ENCODE results near the gene CYP27B1.

CYP27B1 gene

GRCh38 chr12:57767305-57767698 is 424 bp upstream of the CYP27B1 start:
- DNase-seq (ENCODE audit: low read depth in 1 of 2, low spot score in 1 of 2) = no peak

GRCh38 chr12:57765698-57766463 is 997 bp downstream of the CYP27B1 start:
- no peak for DNase-seq (ENCODE audit: low read depth in 1 of 2, low spot score in 1 of 2)

- peak in 1 of 2 donors; percentile 35 for DNase-seq (ENCODE audit: low read depth in 1 of 2, low spot score in 1 of 2)
Observed at GRCh38 chr12:57765003-57765697, 1.7 kb downstream of the CYP27B1 start.

- no peak for DNase-seq (ENCODE audit: low read depth in 1 of 2, low spot score in 1 of 2)
Observed at GRCh38 chr12:57764662-57765002, 2.2 kb downstream of the CYP27B1 start.

GRCh38 chr12:57763881-57764661 is 2.8 kb downstream of the CYP27B1 start:
- no peak for DNase-seq (ENCODE audit: low read depth in 1 of 2, low spot score in 1 of 2)

GRCh38 chr12:57762463-57762862 is 4.4 kb downstream of the CYP27B1 start:
- DNase-seq (ENCODE audit: low read depth in 1 of 2, low spot score in 1 of 2) = no peak

GRCh38 chr12:57761391-57761998 is 5.4 kb downstream of the CYP27B1 start:
- no peak for DNase-seq (ENCODE audit: low read depth in 1 of 2, low spot score in 1 of 2)

GRCh38 chr12:57760347-57760982 is 6.4 kb downstream of the CYP27B1 start:
- no peak for DNase-seq (ENCODE audit: low read depth in 1 of 2, low spot score in 1 of 2)

GRCh38 chr12:57759360-57759980 is 7.4 kb downstream of the CYP27B1 start:
- no peak for DNase-seq (ENCODE audit: low read depth in 1 of 2, low spot score in 1 of 2)

- DNase-seq (ENCODE audit: low read depth in 1 of 2, low spot score in 1 of 2) = no peak
Observed at GRCh38 chr12:57758552-57759359, 8.1 kb downstream of the CYP27B1 start.

- no peak for DNase-seq (ENCODE audit: low read depth in 1 of 2, low spot score in 1 of 2)
Observed at GRCh38 chr12:57757771-57758170, 9.1 kb downstream of the CYP27B1 start.

- DNase-seq (ENCODE audit: low read depth in 1 of 2, low spot score in 1 of 2) = peak; percentile 49 to 59
Observed at GRCh38 chr12:57756406-57757341, 10.2 kb downstream of the CYP27B1 start.

GRCh38 chr12:57755454-57756372 is 11.2 kb downstream of the CYP27B1 start:
- no peak for DNase-seq (ENCODE audit: low read depth in 1 of 2, low spot score in 1 of 2)

GRCh38 chr12:57755194-57755453 is 11.8 kb downstream of the CYP27B1 start:
- no peak for DNase-seq (ENCODE audit: low read depth in 1 of 2, low spot score in 1 of 2)

GRCh38 chr12:57754411-57755193 is 12.3 kb downstream of the CYP27B1 start, which contains the start of gene MARCHF9:
TSS of gene MARCHF9 (plus strand) at chr12:57755103. CDS start at chr12:57755529, 426 bp downstream.
- peak; percentile 65 to 74 for DNase-seq (ENCODE audit: low read depth in 1 of 2, low spot score in 1 of 2)

GRCh38 chr12:57753756-57754337 is 13.0 kb downstream of the CYP27B1 start:
- DNase-seq (ENCODE audit: low read depth in 1 of 2, low spot score in 1 of 2) = no peak

- no peak for DNase-seq (ENCODE audit: low read depth in 1 of 2, low spot score in 1 of 2)
Observed at GRCh38 chr12:57752668-57753000, 14.2 kb downstream of the CYP27B1 start.
